ENCODE data around the gene PTPRG.

The PTPRG gene

DNA sequence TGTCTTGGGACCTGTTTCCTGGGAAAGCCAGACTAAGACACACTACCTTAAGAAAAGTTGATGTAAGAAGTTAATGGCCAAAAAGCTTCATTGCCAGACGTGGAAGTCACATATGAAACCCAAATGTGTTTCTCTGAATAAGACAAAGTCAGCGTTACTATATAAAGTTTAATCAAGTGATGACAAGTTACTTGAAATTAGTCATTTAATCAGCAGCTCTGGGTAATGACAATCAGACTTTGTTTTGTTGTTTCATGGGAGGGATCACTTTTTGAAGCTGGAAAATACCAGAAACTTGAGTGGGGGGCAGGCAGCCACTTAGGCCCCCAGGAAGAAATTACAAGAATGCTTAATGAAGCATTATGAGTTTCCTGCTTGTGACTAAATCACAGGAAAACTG is 218.6 kb downstream of the PTPRG start:
- no peak overlapping the region for H3K27ac ChIP-seq

GRCh38 chr3:61780455-61781228 is 219.3 kb downstream of the PTPRG start:
- TF ChIP-seq, protein P1, sequence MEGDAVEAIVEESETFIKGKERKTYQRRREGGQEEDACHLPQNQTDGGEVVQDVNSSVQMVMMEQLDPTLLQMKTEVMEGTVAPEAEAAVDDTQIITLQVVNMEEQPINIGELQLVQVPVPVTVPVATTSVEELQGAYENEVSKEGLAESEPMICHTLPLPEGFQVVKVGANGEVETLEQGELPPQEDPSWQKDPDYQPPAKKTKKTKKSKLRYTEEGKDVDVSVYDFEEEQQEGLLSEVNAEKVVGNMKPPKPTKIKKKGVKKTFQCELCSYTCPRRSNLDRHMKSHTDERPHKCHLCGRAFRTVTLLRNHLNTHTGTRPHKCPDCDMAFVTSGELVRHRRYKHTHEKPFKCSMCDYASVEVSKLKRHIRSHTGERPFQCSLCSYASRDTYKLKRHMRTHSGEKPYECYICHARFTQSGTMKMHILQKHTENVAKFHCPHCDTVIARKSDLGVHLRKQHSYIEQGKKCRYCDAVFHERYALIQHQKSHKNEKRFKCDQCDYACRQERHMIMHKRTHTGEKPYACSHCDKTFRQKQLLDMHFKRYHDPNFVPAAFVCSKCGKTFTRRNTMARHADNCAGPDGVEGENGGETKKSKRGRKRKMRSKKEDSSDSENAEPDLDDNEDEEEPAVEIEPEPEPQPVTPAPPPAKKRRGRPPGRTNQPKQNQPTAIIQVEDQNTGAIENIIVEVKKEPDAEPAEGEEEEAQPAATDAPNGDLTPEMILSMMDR (conservative IDR thresholded peaks at IDR 0.05), result no peak
- no peak overlapping the region for H3K27ac ChIP-seq

More for the DNA sequence above, 218.6 kb downstream of the PTPRG start:
- TF ChIP-seq, protein P1 (conservative IDR thresholded peaks at IDR 0.05), result no peak

- no peak overlapping the region for H3K27ac ChIP-seq
- TF ChIP-seq, protein P1 (conservative IDR thresholded peaks at IDR 0.05), result no peak
These were observed 222.8 kb downstream of the PTPRG start for GRCh38 chr3:61783993-61784718.

- TF ChIP-seq, protein P1 (conservative IDR thresholded peaks at IDR 0.05), result no peak
- no peak overlapping the region for H3K27ac ChIP-seq
These were observed 227.5 kb downstream of the PTPRG start for GRCh38 chr3:61788623-61789507.

DNA sequence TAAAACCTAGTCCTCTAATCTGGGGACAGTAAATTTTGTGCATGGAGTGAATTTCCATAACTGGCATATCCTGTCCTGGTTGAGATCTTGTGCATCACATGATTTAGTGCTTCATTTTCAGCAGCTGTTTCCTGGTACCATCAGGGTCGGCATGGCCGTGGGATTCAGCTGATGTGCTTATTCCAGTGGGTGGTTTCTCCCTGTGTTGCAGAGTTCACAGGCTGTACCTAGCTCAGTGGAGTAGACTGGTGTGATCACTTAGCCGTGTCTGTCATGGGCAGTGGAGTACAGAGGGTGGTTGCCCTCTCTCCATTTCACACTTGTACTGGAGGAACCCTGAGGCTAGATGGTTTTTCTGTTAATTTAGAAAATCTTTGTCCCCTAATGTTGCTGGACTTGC is 228.5 kb downstream of the PTPRG start:
- TF ChIP-seq, protein P1 (conservative IDR thresholded peaks at IDR 0.05), result no peak
- no peak overlapping the region for H3K27ac ChIP-seq

DNA sequence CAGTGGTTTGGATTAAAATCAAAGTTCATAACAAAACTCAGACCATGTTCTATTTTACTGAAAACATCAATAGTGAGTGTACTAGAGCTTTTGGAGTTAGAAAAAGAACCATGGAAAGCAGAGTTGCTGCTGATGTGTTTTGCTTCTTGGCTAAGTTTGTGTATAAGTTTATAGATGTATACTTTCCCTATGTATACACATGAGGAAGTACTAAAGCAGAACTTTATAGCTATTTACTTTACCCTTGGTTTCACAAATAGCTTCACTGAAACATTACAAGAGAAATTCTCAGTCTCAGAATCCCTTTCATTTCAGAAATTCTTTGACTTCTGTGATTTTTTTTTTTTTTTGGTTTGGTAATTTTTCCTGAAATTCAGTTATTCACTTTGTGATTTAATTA is 229.0 kb downstream of the PTPRG start:
- no peak overlapping the region for H3K27ac ChIP-seq

More for the DNA sequence above, 229.0 kb downstream of the PTPRG start:
- TF ChIP-seq, protein P1 (conservative IDR thresholded peaks at IDR 0.05), result no peak

Measured in VCaP (cell line).